C4-2B (cell line): ENCODE measurements around the gene TYRP1.

Experiments used
- CTCF ChIP-seq: fragments of 450-650 bp; conservative IDR thresholded peaks from 2 replicates; pipeline ENCODE4 v1.5.1; 2017; ENCODE audit warnings: mild to moderate bottlenecking
- ZFX ChIP-seq: fragments of 450-650 bp; IDR thresholded peaks from 2 replicates; pipeline ENCODE4 v1.6.1; 2017

- no peak for TF ChIP-seq CTCF
- no peak for TF ChIP-seq ZFX
Observed at GRCh38 chr9:12701126-12701525, 7.9 kb downstream of the TYRP1 start.
